ENCODE measurements around the gene GCSH. TPM values are rescaled to one million over a fixed set of nuclear protein-coding genes. Genes with fewer than 3 reads are reported as not detected.
"Not testable (repeated sequence)": the region's sequence is repeated elsewhere in the genome, so short reads cannot be mapped to it uniquely, and the experiment has no call there.

The GCSH gene
- polyA plus RNA-seq, 1 donor (not counting 4 experiments of a cell fraction or from before 2014, with no cell fraction given), result 67.7 TPM

- H3K79me2 ChIP-seq (ENCODE audit: control insufficient read depth, insufficient read depth, low read length), result no peaks in the 10 kb centered on the region
- no peak overlapping the region for H2AFZ ChIP-seq (ENCODE audit: control insufficient read depth, low read length)
- no peak for FAIRE-seq
- no peaks in the 10 kb centered on the region for H3K4me1 ChIP-seq (ENCODE audit: control insufficient read depth, extremely low read depth, insufficient read depth, low read length)
- DNase-seq (ENCODE audit: low read depth, low spot score), result no peak
- no peaks in the 10 kb centered on the region for H4K20me1 ChIP-seq (ENCODE audit: control insufficient read depth, extremely low read depth, insufficient read depth, low read length)
- dilution Hi-C loops (cut with MboI; ENCODE audit: extremely low pct_ligation_motif_present, low sequenced_read_pairs), result no loop called here
- TF ChIP-seq, protein P1, sequence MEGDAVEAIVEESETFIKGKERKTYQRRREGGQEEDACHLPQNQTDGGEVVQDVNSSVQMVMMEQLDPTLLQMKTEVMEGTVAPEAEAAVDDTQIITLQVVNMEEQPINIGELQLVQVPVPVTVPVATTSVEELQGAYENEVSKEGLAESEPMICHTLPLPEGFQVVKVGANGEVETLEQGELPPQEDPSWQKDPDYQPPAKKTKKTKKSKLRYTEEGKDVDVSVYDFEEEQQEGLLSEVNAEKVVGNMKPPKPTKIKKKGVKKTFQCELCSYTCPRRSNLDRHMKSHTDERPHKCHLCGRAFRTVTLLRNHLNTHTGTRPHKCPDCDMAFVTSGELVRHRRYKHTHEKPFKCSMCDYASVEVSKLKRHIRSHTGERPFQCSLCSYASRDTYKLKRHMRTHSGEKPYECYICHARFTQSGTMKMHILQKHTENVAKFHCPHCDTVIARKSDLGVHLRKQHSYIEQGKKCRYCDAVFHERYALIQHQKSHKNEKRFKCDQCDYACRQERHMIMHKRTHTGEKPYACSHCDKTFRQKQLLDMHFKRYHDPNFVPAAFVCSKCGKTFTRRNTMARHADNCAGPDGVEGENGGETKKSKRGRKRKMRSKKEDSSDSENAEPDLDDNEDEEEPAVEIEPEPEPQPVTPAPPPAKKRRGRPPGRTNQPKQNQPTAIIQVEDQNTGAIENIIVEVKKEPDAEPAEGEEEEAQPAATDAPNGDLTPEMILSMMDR (optimal IDR thresholded peaks at IDR 0.05 in 1 of 3, IDR thresholded peaks at IDR 0.05 in 1 of 3, conservative IDR thresholded peaks at IDR 0.05 in 1 of 3; ENCODE audit: extremely low read depth in 1 of 3, insufficient read depth in 2 of 3, low read length in 3 of 3), result no peak
- TF ChIP-seq EZH2 (IDR thresholded peaks at IDR 0.05; ENCODE audit: low read length), result no peak
- no peak overlapping the region for H3K4me3 ChIP-seq (ENCODE audit: control insufficient read depth in 2 of 3, extremely low read depth in 1 of 3, insufficient read depth in 2 of 3, low read depth in 1 of 3, low read length in 3 of 3)
- H3K9me1 ChIP-seq (ENCODE audit: control insufficient read depth, extremely low read depth, insufficient read depth, low read length), result no peaks in the 10 kb centered on the region
- no peak overlapping the region for H3K27ac ChIP-seq (ENCODE audit: control insufficient read depth, insufficient read depth, low read length)
- H3K9ac ChIP-seq (ENCODE audit: control insufficient read depth, extremely low read depth, insufficient read depth, low read length), result no peak overlapping the region
- no peak overlapping the region for H3K4me2 ChIP-seq (ENCODE audit: control insufficient read depth, extremely low read depth, insufficient read depth, low read depth, low read length)
- H3K36me3 ChIP-seq (ENCODE audit: control insufficient read depth in 2 of 2, extremely low read depth in 1 of 2, insufficient read depth in 2 of 2, low read length in 2 of 2), result no peaks in the 10 kb centered on the region
- H3K27me3 ChIP-seq (ENCODE audit: control insufficient read depth, extremely low read depth, insufficient read depth, low read length), result peaks cover 3% of the 10 kb centered on the region
- H3K9me3 ChIP-seq (ENCODE audit: control insufficient read depth, low read depth, low read length), result no peaks in the 10 kb centered on the region
Observed at GRCh38 chr16:81112453-81112852, 16.3 kb upstream of the GCSH start.

DNA sequence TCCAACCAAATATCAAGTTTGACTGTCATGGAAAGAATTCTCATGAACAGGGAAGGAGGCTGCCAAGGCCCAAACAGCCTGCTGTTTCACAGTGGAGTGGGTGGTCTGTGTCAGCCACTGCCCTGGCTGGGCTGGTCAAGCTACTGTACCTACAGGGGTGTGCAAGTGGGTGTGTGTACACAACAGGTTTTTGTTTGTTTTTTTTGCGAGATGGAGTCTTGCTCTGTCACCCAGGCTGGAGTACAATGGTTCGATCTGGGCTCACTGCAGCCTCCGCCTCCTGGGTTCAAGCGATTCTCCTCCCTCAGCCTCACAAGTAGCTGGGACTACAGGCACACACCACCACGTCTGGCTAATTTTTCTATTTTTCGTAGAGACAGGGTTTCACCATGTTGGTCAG, 13.1 kb upstream of the GCSH start:
- H3K9me3 ChIP-seq (ENCODE audit: control insufficient read depth, low read depth, low read length); dilution Hi-C loops (cut with MboI; ENCODE audit: extremely low pct_ligation_motif_present, low sequenced_read_pairs); H3K27me3 ChIP-seq (ENCODE audit: control insufficient read depth, extremely low read depth, insufficient read depth, low read length); DNase-seq (ENCODE audit: low read depth, low spot score); H3K4me1 ChIP-seq (ENCODE audit: control insufficient read depth, extremely low read depth, insufficient read depth, low read length); H3K36me3 ChIP-seq (ENCODE audit: control insufficient read depth in 2 of 2, extremely low read depth in 1 of 2, insufficient read depth in 2 of 2, low read length in 2 of 2); H3K27ac ChIP-seq (ENCODE audit: control insufficient read depth, insufficient read depth, low read length); H3K4me3 ChIP-seq (ENCODE audit: control insufficient read depth in 2 of 3, extremely low read depth in 1 of 3, insufficient read depth in 2 of 3, low read depth in 1 of 3, low read length in 3 of 3); H2AFZ ChIP-seq (ENCODE audit: control insufficient read depth, low read length); H3K9ac ChIP-seq (ENCODE audit: control insufficient read depth, extremely low read depth, insufficient read depth, low read length); FAIRE-seq; H3K4me2 ChIP-seq (ENCODE audit: control insufficient read depth, extremely low read depth, insufficient read depth, low read depth, low read length); H3K79me2 ChIP-seq (ENCODE audit: control insufficient read depth, insufficient read depth, low read length); H3K9me1 ChIP-seq (ENCODE audit: control insufficient read depth, extremely low read depth, insufficient read depth, low read length); H4K20me1 ChIP-seq (ENCODE audit: control insufficient read depth, extremely low read depth, insufficient read depth, low read length): not testable (repeated sequence)

GRCh38 chr16:81107511-81107910, 11.3 kb upstream of the GCSH start:
- Histone ChIP-seq H2AFZ (ENCODE audit: control insufficient read depth, low read length) (no peak overlapping the region), H3K36me3 (ENCODE audit: control insufficient read depth in 2 of 2, extremely low read depth in 1 of 2, insufficient read depth in 2 of 2, low read length in 2 of 2) (no peaks in the 10 kb centered on the region), H3K9ac (ENCODE audit: control insufficient read depth, extremely low read depth, insufficient read depth, low read length) (no peak overlapping the region), H3K4me2 (ENCODE audit: control insufficient read depth, extremely low read depth, insufficient read depth, low read depth, low read length) (no peak overlapping the region), H3K9me1 (ENCODE audit: control insufficient read depth, extremely low read depth, insufficient read depth, low read length) (no peaks in the 10 kb centered on the region), H3K4me1 (ENCODE audit: control insufficient read depth, extremely low read depth, insufficient read depth, low read length) (no peaks in the 10 kb centered on the region), H4K20me1 (ENCODE audit: control insufficient read depth, extremely low read depth, insufficient read depth, low read length) (no peaks in the 10 kb centered on the region), H3K27ac (ENCODE audit: control insufficient read depth, insufficient read depth, low read length) (no peak overlapping the region), H3K9me3 (ENCODE audit: control insufficient read depth, low read depth, low read length) (no peaks in the 10 kb centered on the region), H3K79me2 (ENCODE audit: control insufficient read depth, insufficient read depth, low read length) (no peaks in the 10 kb centered on the region), H3K4me3 (ENCODE audit: control insufficient read depth in 2 of 3, extremely low read depth in 1 of 3, insufficient read depth in 2 of 3, low read depth in 1 of 3, low read length in 3 of 3) (no peak overlapping the region), H3K27me3 (ENCODE audit: control insufficient read depth, extremely low read depth, insufficient read depth, low read length) (no peaks in the 10 kb centered on the region)
- DNase-seq (ENCODE audit: low read depth, low spot score) (no peak), FAIRE-seq (no peak)
- dilution Hi-C loops (cut with MboI; ENCODE audit: extremely low pct_ligation_motif_present, low sequenced_read_pairs), result no loop called here
- TF ChIP-seq EZH2 (IDR thresholded peaks at IDR 0.05; ENCODE audit: low read length), result no peak
- TF ChIP-seq, protein P1 (optimal IDR thresholded peaks at IDR 0.05 in 1 of 3, IDR thresholded peaks at IDR 0.05 in 1 of 3, conservative IDR thresholded peaks at IDR 0.05 in 1 of 3; ENCODE audit: extremely low read depth in 1 of 3, insufficient read depth in 2 of 3, low read length in 3 of 3), result no peak
